Tibial nerve (tissue), 4 donors: ENCODE data around the gene CPT1B. TPM values are rescaled to one million over a fixed set of nuclear protein-coding genes. Genes with fewer than 3 reads are reported as not detected.
A peak's percentile ranks its signal among the peaks of the same experiment; 100 is the strongest.

Experiments used
- DNase-seq, 2 donors: peaks; one replicate each; pipeline ENCODE4 v3.0.0-alpha.2; 2019; ENCODE audit warnings: low spot score in 2 of 2
- H3K27ac ChIP-seq, 4 donors: fragments of 200-600 bp; sonication (generic) in 3 of 4; one replicate each; pipeline ENCODE4 v1.5.1; 2017 to 2019; ENCODE audit warnings: mild to moderate bottlenecking in 1 of 4
- H3K27me3 ChIP-seq, 2 donors: fragments of 200-600 bp; sonication (generic) in 1 of 2; one replicate each; pipeline versions ENCODE4 v1.5.1 to v1.6.0; 2017 to 2019
- H3K36me3 ChIP-seq, 3 donors: fragments of 200-600 bp; sonication (generic); one replicate each; pipeline ENCODE4 v1.5.1; 2018 to 2019
- H3K4me1 ChIP-seq, 4 donors: fragments of 200-600 bp; sonication (generic) in 3 of 4; one replicate each; pipeline ENCODE4 v1.5.1; 2017 to 2019
- H3K4me3 ChIP-seq, 4 donors: fragments of 200-600 bp; sonication (generic) in 3 of 4; one replicate each; pipeline ENCODE4 v1.5.1; 2017 to 2019; ENCODE audit warnings: mild to moderate bottlenecking in 1 of 4, moderate library complexity in 1 of 4
- H3K9me3 ChIP-seq, 4 donors: fragments of 200-600 bp; sonication (generic) in 3 of 4; one replicate each; pipeline ENCODE4 v1.5.1; 2017 to 2019
- CTCF ChIP-seq, 5 experiments: fragments of 200-600 bp in 3 of 5; fragments of 450-650 bp in 2 of 5; sonication (generic) in 3 of 5; IDR thresholded peaks; one replicate each; pipeline ENCODE4 v1.5.1; 2016 to 2019; ENCODE audit warnings: antibody characterized with exemption in 5 of 5, mild to moderate bottlenecking in 3 of 5, moderate library complexity in 2 of 5
- EP300 ChIP-seq, 2 donors: sonication (generic); formaldehyde crosslinking; IDR thresholded peaks; one replicate each; pipeline ENCODE4 v1.6.1; 2017; ENCODE audit warnings: antibody characterized with exemption in 2 of 2, mild to moderate bottlenecking in 1 of 2
- POLR2A ChIP-seq, 2 donors: fragments of 450-650 bp; IDR thresholded peaks; one replicate each; pipeline ENCODE4 v1.6.1; 2017; ENCODE audit warnings: antibody characterized with exemption in 2 of 2, mild to moderate bottlenecking in 2 of 2, moderate library complexity in 2 of 2
- WGBS, 2 donors: methylation state at CpG; one replicate each; pipeline ENCODE4 v1.1.5; 2018; 5-methylcytosine and 5-hydroxymethylcytosine counted together
- total RNA-seq, 4 donors: library from RNA; depleted of rRNA; stranded (reverse); fragments of >200 nt; gene quantifications; one replicate each; pipeline ENCODE4 v1.1.0, GENCODE V29; 2016

Gene CPT1B
- total RNA-seq, 4 donors from 2014 or later, result 7.2 to 22.6 (median 15.1) TPM

- H3K4me3 ChIP-seq, result no peak overlapping the region
- no peak for DNase-seq
- no peaks in the 10 kb centered on the region for H3K27me3 ChIP-seq
- no peaks in the 10 kb centered on the region for H3K9me3 ChIP-seq
- no peaks in the 10 kb centered on the region for H3K36me3 ChIP-seq
- H3K4me1 ChIP-seq, result no peaks in the 10 kb centered on the region
- TF ChIP-seq POLR2A (IDR thresholded peaks at IDR 0.05) (no peak), EP300 (IDR thresholded peaks at IDR 0.05) (no peak)
- 84 to 86% methylated on average over 5 of the region's 5 CpGs for WGBS, 2 donors
- H3K27ac ChIP-seq, result no peak overlapping the region
Observed at GRCh38 chr22:50556703-50557102, 21.5 kb downstream of the CPT1B start.

DNA sequence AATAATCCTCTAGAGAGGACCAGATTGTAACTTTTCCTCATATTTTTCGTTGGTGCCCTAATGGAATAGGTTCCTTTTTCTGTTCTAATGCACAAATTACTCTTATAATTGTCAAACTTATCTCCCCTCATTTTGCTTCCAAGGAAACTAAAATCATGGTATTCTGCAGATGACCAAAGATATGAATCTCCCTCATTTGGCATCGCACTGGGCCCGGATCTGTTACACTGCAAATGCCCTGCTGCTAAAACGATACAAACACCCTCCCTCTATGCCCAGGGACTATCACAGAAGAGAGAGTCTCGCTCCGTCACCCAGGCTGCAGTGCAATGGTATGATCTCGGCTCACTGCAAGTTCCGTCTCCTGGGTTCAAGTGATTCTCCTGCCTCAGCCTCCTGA, 24.9 kb downstream of the CPT1B start:
- Histone ChIP-seq H3K36me3 (no peaks in the 10 kb centered on the region), H3K9me3 (no peaks in the 10 kb centered on the region), H3K4me3 (no peak overlapping the region), H3K4me1 (peaks cover 0 to 9% (median 7%) of the 10 kb centered on the region in 4 donors), H3K27ac (no peak overlapping the region), H3K27me3 (peaks cover 0 to 18% of the 10 kb centered on the region in 2 donors)
- 78 to 86% methylated on average over 8 of the region's 8 CpGs for WGBS, 2 donors
- DNase-seq, result no peak
- TF ChIP-seq POLR2A (IDR thresholded peaks at IDR 0.05) (no peak), CTCF (IDR thresholded peaks at IDR 0.05) (no peak), EP300 (IDR thresholded peaks at IDR 0.05) (no peak)

GRCh38 chr22:50551160-50551752, 27.0 kb downstream of the CPT1B start:
- TF ChIP-seq EP300 (IDR thresholded peaks at IDR 0.05) (no peak), POLR2A (IDR thresholded peaks at IDR 0.05) (no peak), CTCF (IDR thresholded peaks at IDR 0.05) (no peak)
- 93% methylated on average over 11 of the region's 11 CpGs for WGBS, 2 donors
- H3K36me3 ChIP-seq, result no peaks in the 10 kb centered on the region
- peaks cover 0 to 25% (median 9%) of the 10 kb centered on the region in 4 donors for H3K4me1 ChIP-seq
- peaks cover 0 to 37% of the 10 kb centered on the region in 2 donors for H3K27me3 ChIP-seq
- no peaks in the 10 kb centered on the region for H3K9me3 ChIP-seq
- no peak overlapping the region for H3K4me3 ChIP-seq
- H3K27ac ChIP-seq, result no peak overlapping the region
- no peak for DNase-seq

GRCh38 chr22:50550395-50550794, 27.8 kb downstream of the CPT1B start:
- WGBS, 2 donors, result 83 to 86% methylated on average over 8 of the region's 8 CpGs
- no peak for DNase-seq
- Histone ChIP-seq H3K27me3 (peaks cover 0 to 45% of the 10 kb centered on the region in 2 donors), H3K4me3 (no peak overlapping the region), H3K36me3 (no peaks in the 10 kb centered on the region), H3K4me1 (peaks cover 0 to 25% (median 9%) of the 10 kb centered on the region in 4 donors), H3K27ac (no peak overlapping the region), H3K9me3 (no peaks in the 10 kb centered on the region)
- no peak for TF ChIP-seq CTCF (IDR thresholded peaks at IDR 0.05)
- no peak for TF ChIP-seq POLR2A (IDR thresholded peaks at IDR 0.05)
- no peak for TF ChIP-seq EP300 (IDR thresholded peaks at IDR 0.05)

GRCh38 chr22:50548921-50549790, 29.1 kb downstream of the CPT1B start:
- WGBS, 2 donors, result 61 to 83% methylated on average over 38 to 41 of the region's 68 CpGs
- TF ChIP-seq EP300 (IDR thresholded peaks at IDR 0.05), result no peak
- no peak for TF ChIP-seq CTCF (IDR thresholded peaks at IDR 0.05)
- TF ChIP-seq POLR2A (IDR thresholded peaks at IDR 0.05), result no peak
- Histone ChIP-seq H3K4me1 (peaks cover 0 to 28% (median 14%) of the 10 kb centered on the region in 4 donors), H3K27me3 (peaks cover 0 to 56% of the 10 kb centered on the region in 2 donors), H3K36me3 (no peaks in the 10 kb centered on the region), H3K27ac (peak overlapping the region in 2 of 4 donors; percentile 11 to 71), H3K9me3 (no peaks in the 10 kb centered on the region), H3K4me3 (peak overlapping the region in 3 of 4 donors; percentile 1 to 46 (median 40))
- no peak for DNase-seq
